GM06990 (cell line): Measurements from ENCODE around the gene NELFE.
A peak's percentile ranks its signal among the peaks of the same experiment; 100 is the strongest.

ENCODE experiments used
- DNase-seq: peaks from one replicate; pipeline ENCODE4 v3.0.0-alpha.2; 2011; ENCODE audit not compliant: insufficient read length; ENCODE audit errors: extremely low read depth
- H3K27me3 ChIP-seq: replicated peaks from 2 replicates; pipeline ENCODE4 v1.6.0; 2011; ENCODE audit warnings: low read length; ENCODE audit not compliant: control insufficient read depth, insufficient read depth
- H3K36me3 ChIP-seq: 2 replicates; pipeline ENCODE4 v1.5.1; 2011; ENCODE audit warnings: low read length; ENCODE audit not compliant: control insufficient read depth, insufficient read depth
- H3K4me3 ChIP-seq: replicated peaks from 2 replicates; pipeline ENCODE4 v1.5.1; 2011; ENCODE audit warnings: low read depth, mild to moderate bottlenecking, control low read depth, low read length
- TF ChIP-seq, protein P1 (sequence below): IDR thresholded peaks from 2 replicates; pipeline ENCODE4 v1.5.1; 2011; ENCODE audit warnings: low read length, control low read depth, mild to moderate bottlenecking, inconsistent platforms; ENCODE audit not compliant: insufficient read depth, poor library complexity, severe bottlenecking

Gene NELFE

DNA sequence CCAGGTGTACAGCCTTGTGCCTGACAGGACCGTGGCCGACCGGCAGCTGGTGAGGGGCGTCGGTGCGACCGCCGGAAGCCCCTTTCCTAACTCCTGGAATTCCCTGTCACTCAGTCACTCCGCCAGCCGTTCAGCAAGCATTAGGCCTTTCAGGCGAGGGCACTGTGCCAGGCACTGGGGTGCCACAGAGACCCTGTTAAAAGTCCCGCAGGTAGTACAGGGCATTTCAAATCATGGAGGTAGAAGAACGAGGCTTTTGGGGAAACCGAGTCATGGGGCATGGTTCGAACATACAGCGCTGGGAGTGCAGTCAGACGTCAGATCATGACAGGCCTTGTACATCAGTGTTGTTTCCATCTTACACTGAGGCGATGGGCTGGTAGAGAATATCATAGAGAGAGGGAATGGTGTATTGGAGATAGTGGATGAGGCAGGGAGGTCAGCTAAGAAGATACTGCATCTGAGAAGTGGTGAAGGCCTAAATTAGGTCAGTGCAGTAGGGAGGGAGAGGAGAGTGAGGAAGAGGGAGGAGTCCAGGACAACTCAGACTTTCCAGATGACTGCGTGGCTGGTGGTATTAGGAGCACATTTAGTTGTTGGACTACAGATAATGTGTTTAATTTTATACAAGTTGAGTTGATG is 14.1 kb upstream of the NELFE start:
- Histone ChIP-seq H3K36me3 (peaks cover 18% of the 10 kb centered on the region), H3K27me3 (no peaks in the 10 kb centered on the region), H3K4me3 (peak overlapping the region; percentile 77)
- no peak for DNase-seq
- TF ChIP-seq, protein P1, sequence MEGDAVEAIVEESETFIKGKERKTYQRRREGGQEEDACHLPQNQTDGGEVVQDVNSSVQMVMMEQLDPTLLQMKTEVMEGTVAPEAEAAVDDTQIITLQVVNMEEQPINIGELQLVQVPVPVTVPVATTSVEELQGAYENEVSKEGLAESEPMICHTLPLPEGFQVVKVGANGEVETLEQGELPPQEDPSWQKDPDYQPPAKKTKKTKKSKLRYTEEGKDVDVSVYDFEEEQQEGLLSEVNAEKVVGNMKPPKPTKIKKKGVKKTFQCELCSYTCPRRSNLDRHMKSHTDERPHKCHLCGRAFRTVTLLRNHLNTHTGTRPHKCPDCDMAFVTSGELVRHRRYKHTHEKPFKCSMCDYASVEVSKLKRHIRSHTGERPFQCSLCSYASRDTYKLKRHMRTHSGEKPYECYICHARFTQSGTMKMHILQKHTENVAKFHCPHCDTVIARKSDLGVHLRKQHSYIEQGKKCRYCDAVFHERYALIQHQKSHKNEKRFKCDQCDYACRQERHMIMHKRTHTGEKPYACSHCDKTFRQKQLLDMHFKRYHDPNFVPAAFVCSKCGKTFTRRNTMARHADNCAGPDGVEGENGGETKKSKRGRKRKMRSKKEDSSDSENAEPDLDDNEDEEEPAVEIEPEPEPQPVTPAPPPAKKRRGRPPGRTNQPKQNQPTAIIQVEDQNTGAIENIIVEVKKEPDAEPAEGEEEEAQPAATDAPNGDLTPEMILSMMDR: no peak

DNA sequence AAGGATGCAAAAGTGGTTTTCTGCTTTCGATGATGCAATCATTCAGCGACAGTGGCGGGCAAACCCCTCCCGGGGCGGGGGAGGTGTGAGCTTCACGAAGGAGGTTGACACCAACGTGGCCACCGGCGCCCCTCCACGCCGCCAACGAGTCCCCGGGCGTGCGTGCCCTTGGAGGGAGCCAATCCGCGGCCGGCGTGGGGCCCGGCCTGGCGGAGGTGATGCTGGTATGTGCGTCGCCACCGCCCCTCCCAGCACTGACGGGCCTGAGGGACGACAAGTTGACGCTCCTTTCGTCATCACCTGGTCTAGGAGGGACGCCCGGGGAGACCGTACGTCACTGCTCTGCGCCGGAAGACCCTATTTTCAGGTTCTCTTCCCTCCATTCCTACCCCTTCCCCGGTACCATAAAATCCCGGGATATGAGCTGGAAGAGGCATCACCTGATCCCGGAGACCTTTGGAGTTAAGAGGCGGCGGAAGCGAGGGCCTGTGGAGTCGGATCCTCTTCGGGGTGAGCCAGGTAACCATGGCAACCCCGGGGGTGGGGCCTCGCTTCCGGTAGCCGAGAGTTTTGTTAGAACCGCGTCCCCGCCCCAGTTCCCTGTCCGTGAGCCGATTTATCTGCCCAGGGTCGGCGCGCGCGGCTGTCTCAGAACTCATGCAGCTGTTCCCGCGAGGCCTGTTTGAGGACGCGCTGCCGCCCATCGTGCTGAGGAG is 13.4 kb upstream of the NELFE start, which contains the start of gene DXO:
Gene DXO, minus strand, starts transcription at position 146 of the 716 bp plus-strand sequence. CDS start 463 bp downstream, outside the sequence.
- H3K36me3 ChIP-seq: peaks cover 21% of the 10 kb centered on the region

DNA sequence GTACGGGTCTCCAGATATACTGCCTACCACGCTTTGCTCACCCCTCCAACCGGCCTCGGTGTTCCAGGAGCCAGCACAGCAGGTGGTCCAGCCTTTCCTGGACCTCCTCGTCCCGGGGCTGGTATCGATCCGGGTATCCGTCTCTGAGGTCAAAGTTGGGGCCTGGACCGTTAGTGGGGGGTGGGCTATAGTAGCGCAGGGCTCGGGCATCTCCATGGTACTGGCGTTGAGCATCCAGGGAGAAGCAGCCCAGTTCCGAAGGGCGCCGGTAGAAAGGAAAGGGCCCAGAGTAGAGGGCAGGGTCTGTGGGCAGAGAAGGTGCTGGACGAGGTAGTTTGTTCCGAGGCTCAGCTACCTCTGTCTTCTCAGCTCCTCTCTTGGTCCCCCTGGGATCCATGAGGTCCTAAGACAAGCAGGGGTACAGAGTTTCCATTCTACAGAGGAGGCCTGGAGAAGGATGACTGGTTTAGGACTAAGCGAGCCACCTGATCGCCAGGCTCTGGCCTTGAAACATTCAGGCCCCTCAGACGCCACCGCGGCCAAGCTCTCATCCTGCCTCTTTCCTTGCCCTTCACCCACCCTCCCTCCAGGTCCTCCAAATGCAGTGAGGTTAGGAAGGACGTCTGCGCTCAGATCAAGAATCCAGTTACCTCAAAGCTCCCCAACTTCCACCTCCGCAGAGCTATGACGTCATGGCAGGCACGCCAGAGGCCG is 12.7 kb upstream of the NELFE start:
- no peaks in the 10 kb centered on the region for H3K27me3 ChIP-seq

More for the DNA sequence above, 13.4 kb upstream of the NELFE start, which contains the start of gene DXO:
- Histone ChIP-seq H3K27me3 (no peaks in the 10 kb centered on the region), H3K4me3 (peak within 1 kb of the TSS; percentile 77)
- peak; percentile 99 for DNase-seq
- TF ChIP-seq, protein P1: no peak

DNA sequence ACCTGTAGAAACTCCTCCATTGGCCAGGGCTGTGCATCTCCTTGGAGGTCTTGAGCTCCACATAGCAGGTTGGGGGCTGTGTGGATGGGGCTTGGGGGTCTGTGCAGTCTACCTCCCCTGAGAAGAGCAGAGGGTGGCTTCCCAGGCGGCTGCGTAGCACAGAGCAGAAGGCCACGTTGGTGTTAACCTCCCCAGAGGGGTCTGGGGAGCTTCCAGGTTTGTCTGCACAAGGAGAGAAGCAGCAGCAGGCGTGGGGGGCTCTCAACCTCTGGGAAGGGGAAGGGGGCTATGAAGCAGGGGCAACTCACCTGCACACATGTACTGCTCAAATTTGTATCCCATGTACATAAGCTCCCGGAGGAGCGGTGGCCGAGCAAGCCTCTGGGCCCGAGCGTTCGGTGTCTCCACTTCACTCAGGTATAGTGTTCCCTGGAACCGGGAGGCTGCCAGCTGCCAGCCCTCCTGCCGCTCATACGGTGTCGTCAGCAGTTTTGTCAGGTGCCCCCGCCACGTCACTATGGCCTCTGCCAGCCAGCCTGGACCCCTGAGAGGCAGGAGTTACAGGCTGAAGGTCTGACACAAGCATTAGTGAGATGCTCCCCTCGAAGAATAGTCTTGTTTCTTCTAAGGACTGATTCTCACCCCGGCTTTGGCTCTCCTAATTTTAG is 12.0 kb upstream of the NELFE start:
- DNase-seq: no peak
- Histone ChIP-seq H3K4me3 (peak overlapping the region; percentile 77), H3K27me3 (no peaks in the 10 kb centered on the region), H3K36me3 (peaks cover 28% of the 10 kb centered on the region)
- TF ChIP-seq, protein P1: no peak

More for the DNA sequence above, 12.7 kb upstream of the NELFE start:
- Histone ChIP-seq H3K36me3 (peaks cover 27% of the 10 kb centered on the region), H3K4me3 (peak overlapping the region; percentile 77)
- DNase-seq: no peak
- TF ChIP-seq, protein P1: no peak

DNA sequence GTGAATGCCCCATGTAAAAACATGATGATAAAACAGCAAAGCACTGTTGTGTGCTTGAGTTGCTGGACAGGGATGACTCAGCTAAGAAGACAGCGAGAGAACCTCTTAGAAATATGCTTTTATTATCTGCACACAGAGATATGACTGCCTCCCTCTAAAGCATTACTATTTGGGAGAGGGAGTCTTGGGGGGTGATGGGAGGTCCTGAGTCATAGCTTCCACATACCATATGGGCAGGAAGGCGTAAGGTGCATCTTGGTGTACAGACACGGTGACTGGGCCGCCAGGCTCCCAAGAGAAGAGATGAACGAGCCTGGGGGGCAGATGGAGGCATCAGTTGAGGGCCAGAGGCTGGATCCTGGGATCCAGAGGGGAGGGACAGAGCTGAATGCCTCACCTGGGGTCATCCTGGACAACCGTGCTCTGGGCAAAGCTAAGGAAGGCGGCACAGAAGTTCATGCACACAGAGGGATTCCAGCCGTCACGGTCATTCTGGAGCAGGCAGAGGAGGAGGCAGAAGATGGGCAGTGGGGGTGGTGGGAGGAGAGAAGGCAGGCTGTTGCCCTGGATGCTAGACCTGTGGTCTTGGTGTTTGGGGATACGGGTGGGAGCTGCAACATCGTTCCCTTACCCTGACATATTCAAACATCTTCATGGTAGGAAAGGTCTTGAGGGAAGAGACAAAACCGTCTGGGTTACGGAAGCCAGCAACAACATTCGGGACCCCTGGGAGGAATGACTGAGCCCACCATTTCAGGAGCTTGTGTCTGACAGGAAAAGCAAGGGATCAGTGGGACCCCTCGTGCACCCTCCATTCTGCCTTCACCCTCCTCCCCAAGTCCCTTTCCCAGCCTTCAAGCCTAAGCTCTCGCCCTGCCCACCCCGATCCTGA is 11.2 kb upstream of the NELFE start:
- TF ChIP-seq, protein P1: no peak
- no peaks in the 10 kb centered on the region for H3K27me3 ChIP-seq
- DNase-seq: no peak
- H3K36me3 ChIP-seq: peaks cover 30% of the 10 kb centered on the region
- H3K4me3 ChIP-seq: peak overlapping the region; percentile 77
